GM12892 (cell line): ENCODE data around the gene SEMA6B.

Experiments
- POLR2AphosphoS5 ChIP-seq: IDR thresholded peaks from 2 replicates; pipeline ENCODE4 v1.6.1; 2011; ENCODE audit warnings: low read depth, low read length, control low read depth
- TAF1 ChIP-seq: IDR thresholded peaks from 2 replicates; pipeline ENCODE4 v1.6.1; 2011; ENCODE audit warnings: low read depth, mild to moderate bottlenecking, control low read depth, low read length, borderline replicate concordance

DNA sequence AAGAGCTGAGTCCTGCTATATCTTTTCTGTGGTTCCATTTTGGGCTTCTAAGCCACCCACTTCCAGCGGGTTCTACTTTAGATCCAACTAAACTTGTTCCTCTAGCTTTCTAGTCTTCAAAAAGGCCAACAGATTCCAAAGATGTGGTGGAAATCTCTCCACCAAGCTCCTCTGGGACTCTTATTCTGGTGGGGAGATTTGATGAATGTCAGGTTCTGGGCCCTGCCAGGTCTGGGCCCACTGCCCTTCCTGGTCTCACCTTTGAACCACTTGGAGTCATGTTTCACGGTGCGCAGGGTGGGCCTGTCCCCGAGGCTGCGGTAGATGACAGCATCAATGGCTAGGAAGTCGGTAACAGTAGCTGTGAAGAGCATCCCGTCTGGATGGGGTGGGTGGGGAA lies 4.8 kb downstream of the SEMA6B start:
- no peak for TF ChIP-seq TAF1
- TF ChIP-seq POLR2AphosphoS5: no peak
